SJSA1 (cell line): ENCODE results near the gene SRP9. TPM values are rescaled to one million over a fixed set of nuclear protein-coding genes. Genes with fewer than 3 reads are reported as not detected.
"Not testable (repeated sequence)": the region's sequence is repeated elsewhere in the genome, so short reads cannot be mapped to it uniquely, and the experiment has no call there.

Experiments
- DNase-seq, 2 experiments: peaks; one replicate each; pipeline ENCODE4 v3.0.0-alpha.2; 2015 to 2020; ENCODE audit warnings: low spot score in 2 of 2, low read depth in 1 of 2
- H3K27ac ChIP-seq: fragments of 250-450 bp; sonication (Bioruptor Pico); 2 replicates; pipeline ENCODE4 v1.5.1; 2020; ENCODE audit warnings: mild to moderate bottlenecking, moderate library complexity
- H3K27me3 ChIP-seq: fragments of 250-450 bp; sonication (Bioruptor Pico); replicated peaks from 2 replicates; pipeline ENCODE4 v1.5.1; 2020; ENCODE audit warnings: mild to moderate bottlenecking, moderate library complexity
- H3K36me3 ChIP-seq: fragments of 250-450 bp; sonication (Bioruptor Pico); 2 replicates; pipeline ENCODE4 v1.5.1; 2020; ENCODE audit warnings: mild to moderate bottlenecking
- H3K4me1 ChIP-seq: fragments of 250-450 bp; sonication (Bioruptor Pico); replicated peaks from 2 replicates; pipeline ENCODE4 v1.6.1; 2021; ENCODE audit warnings: mild to moderate bottlenecking
- H3K4me3 ChIP-seq: fragments of 250-450 bp; sonication (Bioruptor Pico); 2 replicates; pipeline ENCODE4 v1.5.1; 2020; ENCODE audit warnings: mild to moderate bottlenecking
- H3K9me3 ChIP-seq: fragments of 250-450 bp; sonication (Bioruptor Pico); replicated peaks from 2 replicates; pipeline ENCODE4 v1.5.1; 2020; ENCODE audit warnings: mild to moderate bottlenecking
- total RNA-seq: library from RNA; depleted of rRNA; stranded (reverse); fragments of >200 nt; shearing (Covaris generic); gene quantifications from 2 replicates; pipeline ENCODE4 v1.2.3, GENCODE V29; 2014

Gene SRP9
- total RNA-seq, 1 experiment from 2014 or later: 735 TPM

GRCh38 chr1:225820522-225821120 lies 43.0 kb downstream of the SRP9 start:
- Histone ChIP-seq H3K9me3 (no peaks in the 10 kb centered on the region), H3K27ac (no peak overlapping the region), H3K4me3 (no peak overlapping the region), H3K4me1 (peaks cover 32% of the 10 kb centered on the region), H3K27me3 (no peaks in the 10 kb centered on the region), H3K36me3 (peaks cover 21% of the 10 kb centered on the region)
- no peak for DNase-seq

GRCh38 chr1:225822655-225823403 lies 45.2 kb downstream of the SRP9 start:
- no peak for DNase-seq
- Histone ChIP-seq H3K4me1 (peaks cover 17% of the 10 kb centered on the region), H3K4me3 (no peak overlapping the region), H3K36me3 (peaks cover 15% of the 10 kb centered on the region; the same call in 1 of the 2 replicates), H3K9me3 (no peaks in the 10 kb centered on the region), H3K27ac (no peak overlapping the region), H3K27me3 (no peaks in the 10 kb centered on the region)

- no peak overlapping the region for H3K27ac ChIP-seq
- DNase-seq: no peak
- H3K27me3 ChIP-seq: no peaks in the 10 kb centered on the region
- peaks cover 10% of the 10 kb centered on the region for H3K4me1 ChIP-seq
- no peak overlapping the region for H3K4me3 ChIP-seq
- peaks cover 15% of the 10 kb centered on the region; the same call in 1 of the 2 replicates for H3K36me3 ChIP-seq
- H3K9me3 ChIP-seq: no peaks in the 10 kb centered on the region
Measured at GRCh38 chr1:225823811-225824261, 46.2 kb downstream of the SRP9 start.

GRCh38 chr1:225824533-225824941 lies 46.9 kb downstream of the SRP9 start:
- Histone ChIP-seq H3K9me3 (no peaks in the 10 kb centered on the region), H3K4me3 (no peak overlapping the region), H3K27ac (no peak overlapping the region), H3K36me3 (peaks cover 17% of the 10 kb centered on the region), H3K4me1 (peaks cover 10% of the 10 kb centered on the region), H3K27me3 (no peaks in the 10 kb centered on the region)
- DNase-seq: no peak

GRCh38 chr1:225825078-225825477 lies 47.5 kb downstream of the SRP9 start:
- no peak for DNase-seq
- H3K27ac ChIP-seq: no peak overlapping the region
- H3K4me1 ChIP-seq: peaks cover 9% of the 10 kb centered on the region
- no peaks in the 10 kb centered on the region for H3K9me3 ChIP-seq
- no peak overlapping the region for H3K4me3 ChIP-seq
- no peaks in the 10 kb centered on the region for H3K27me3 ChIP-seq
- peaks cover 15% of the 10 kb centered on the region for H3K36me3 ChIP-seq

- H3K27ac ChIP-seq: no peak overlapping the region
- H3K4me1 ChIP-seq: peaks cover 3% of the 10 kb centered on the region
- DNase-seq: no peak
- H3K4me3 ChIP-seq: no peak overlapping the region
- H3K36me3 ChIP-seq: peaks cover 16% of the 10 kb centered on the region
- no peaks in the 10 kb centered on the region for H3K27me3 ChIP-seq
- H3K9me3 ChIP-seq: no peaks in the 10 kb centered on the region
Measured at GRCh38 chr1:225825607-225826007, 48.0 kb downstream of the SRP9 start.

GRCh38 chr1:225827076-225827475 lies 49.5 kb downstream of the SRP9 start:
- Histone ChIP-seq H3K36me3 (peaks cover 26% of the 10 kb centered on the region), H3K4me3 (no peak overlapping the region), H3K9me3 (no peaks in the 10 kb centered on the region), H3K27ac (no peak overlapping the region), H3K4me1 (no peaks in the 10 kb centered on the region), H3K27me3 (no peaks in the 10 kb centered on the region)
- no peak for DNase-seq

GRCh38 chr1:225828706-225829345 lies 51.2 kb downstream of the SRP9 start:
- Histone ChIP-seq H3K36me3 (peaks cover 34% of the 10 kb centered on the region), H3K4me3 (no peak overlapping the region), H3K27ac (no peak overlapping the region), H3K9me3 (no peaks in the 10 kb centered on the region), H3K27me3 (no peaks in the 10 kb centered on the region), H3K4me1 (no peaks in the 10 kb centered on the region)
- DNase-seq: no peak

GRCh38 chr1:225830841-225831240 lies 53.2 kb downstream of the SRP9 start:
- Histone ChIP-seq H3K4me1 (no peaks in the 10 kb centered on the region), H3K4me3 (no peak overlapping the region), H3K9me3 (no peaks in the 10 kb centered on the region), H3K27me3 (no peaks in the 10 kb centered on the region), H3K36me3 (peaks cover 40% of the 10 kb centered on the region), H3K27ac (no peak overlapping the region)
- no peak for DNase-seq

GRCh38 chr1:225834417-225835329 lies 57.0 kb downstream of the SRP9 start:
- Histone ChIP-seq H3K4me1 (no peaks in the 10 kb centered on the region), H3K27ac (no peak overlapping the region), H3K36me3 (peaks cover 50% of the 10 kb centered on the region), H3K9me3 (no peaks in the 10 kb centered on the region), H3K4me3 (no peak overlapping the region), H3K27me3 (no peaks in the 10 kb centered on the region)
- DNase-seq: no peak

- Histone ChIP-seq H3K36me3 (peaks cover 49% of the 10 kb centered on the region), H3K27me3 (no peaks in the 10 kb centered on the region), H3K4me1 (no peaks in the 10 kb centered on the region), H3K9me3 (no peaks in the 10 kb centered on the region), H3K27ac (no peak overlapping the region), H3K4me3 (no peak overlapping the region)
- DNase-seq: no peak
Measured at GRCh38 chr1:225835856-225836255, 58.2 kb downstream of the SRP9 start.

- not testable (repeated sequence) for H3K9me3 ChIP-seq, DNase-seq, H3K4me3 ChIP-seq, H3K27me3 ChIP-seq, H3K4me1 ChIP-seq, H3K27ac ChIP-seq
- H3K36me3 ChIP-seq: peaks cover 45% of the 10 kb centered on the region
Measured at GRCh38 chr1:225836296-225836695, 58.7 kb downstream of the SRP9 start.

- no peak for DNase-seq
- Histone ChIP-seq H3K9me3 (no peaks in the 10 kb centered on the region), H3K27me3 (no peaks in the 10 kb centered on the region), H3K36me3 (peaks cover 44% of the 10 kb centered on the region), H3K4me3 (no peak overlapping the region), H3K4me1 (no peaks in the 10 kb centered on the region), H3K27ac (no peak overlapping the region)
Measured at GRCh38 chr1:225838793-225839192, 61.2 kb downstream of the SRP9 start.
